Activated naive CD4-positive, alpha-beta T cell treated with anti-CD3 and anti-CD28 coated beads, Interleukin-2, amount 50 U/mL, for 16 hours (primary cell): ENCODE measurements around the gene FAM78A.
"Not testable (repeated sequence)": the region's sequence is repeated elsewhere in the genome, so short reads cannot be mapped to it uniquely, and the experiment has no call there.

Experiments
- DNase-seq: peaks from one replicate; pipeline ENCODE4 v3.0.0-alpha.2; 2020

Gene FAM78A

GRCh38 chr9:131262327-131263032 is 13.8 kb downstream of the FAM78A start:
- no peak for DNase-seq

- no peak for DNase-seq
Observed at GRCh38 chr9:131260751-131261452, 15.4 kb downstream of the FAM78A start.

GRCh38 chr9:131259916-131260597 is 16.3 kb downstream of the FAM78A start:
- DNase-seq, result no peak

- no peak for DNase-seq
Observed at GRCh38 chr9:131259432-131259898, 16.8 kb downstream of the FAM78A start.

GRCh38 chr9:131258698-131259431 is 17.4 kb downstream of the FAM78A start:
- no peak for DNase-seq

GRCh38 chr9:131258186-131258585 is 18.1 kb downstream of the FAM78A start:
- DNase-seq, result no peak

- DNase-seq, result no peak
Observed at GRCh38 chr9:131257266-131258025, 18.9 kb downstream of the FAM78A start.

- no peak for DNase-seq
Observed at GRCh38 chr9:131255676-131256197, 20.6 kb downstream of the FAM78A start.

- no peak for DNase-seq
Observed at GRCh38 chr9:131254626-131255025, 21.7 kb downstream of the FAM78A start.

GRCh38 chr9:131253891-131254491 is 22.3 kb downstream of the FAM78A start:
- no peak for DNase-seq

- no peak for DNase-seq
Observed at GRCh38 chr9:131252120-131252519, 24.2 kb downstream of the FAM78A start.

GRCh38 chr9:131246618-131247017 is 29.7 kb downstream of the FAM78A start:
- DNase-seq, result no peak

- DNase-seq, result not testable (repeated sequence)
Observed at GRCh38 chr9:131244331-131244730, 32.0 kb downstream of the FAM78A start.

GRCh38 chr9:131240047-131240921 is 36.0 kb downstream of the FAM78A start:
- no peak for DNase-seq

GRCh38 chr9:131239161-131239975 is 36.9 kb downstream of the FAM78A start:
- no peak for DNase-seq

GRCh38 chr9:131238402-131239021 is 37.8 kb downstream of the FAM78A start:
- DNase-seq, result no peak

GRCh38 chr9:131237931-131238401 is 38.3 kb downstream of the FAM78A start:
- peak; percentile 85 for DNase-seq

- DNase-seq, result no peak
Observed at GRCh38 chr9:131237291-131237690, 39.0 kb downstream of the FAM78A start.

GRCh38 chr9:131236761-131237160 is 39.5 kb downstream of the FAM78A start:
- DNase-seq, result no peak
